ENCODE results near the gene B4GALT5. TPM values are rescaled to one million over a fixed set of nuclear protein-coding genes. Genes with fewer than 3 reads are reported as not detected.

The B4GALT5 gene
- total and polyA plus RNA-seq, 12 donors: 14.2 to 137 (median 69.1) TPM

DNA sequence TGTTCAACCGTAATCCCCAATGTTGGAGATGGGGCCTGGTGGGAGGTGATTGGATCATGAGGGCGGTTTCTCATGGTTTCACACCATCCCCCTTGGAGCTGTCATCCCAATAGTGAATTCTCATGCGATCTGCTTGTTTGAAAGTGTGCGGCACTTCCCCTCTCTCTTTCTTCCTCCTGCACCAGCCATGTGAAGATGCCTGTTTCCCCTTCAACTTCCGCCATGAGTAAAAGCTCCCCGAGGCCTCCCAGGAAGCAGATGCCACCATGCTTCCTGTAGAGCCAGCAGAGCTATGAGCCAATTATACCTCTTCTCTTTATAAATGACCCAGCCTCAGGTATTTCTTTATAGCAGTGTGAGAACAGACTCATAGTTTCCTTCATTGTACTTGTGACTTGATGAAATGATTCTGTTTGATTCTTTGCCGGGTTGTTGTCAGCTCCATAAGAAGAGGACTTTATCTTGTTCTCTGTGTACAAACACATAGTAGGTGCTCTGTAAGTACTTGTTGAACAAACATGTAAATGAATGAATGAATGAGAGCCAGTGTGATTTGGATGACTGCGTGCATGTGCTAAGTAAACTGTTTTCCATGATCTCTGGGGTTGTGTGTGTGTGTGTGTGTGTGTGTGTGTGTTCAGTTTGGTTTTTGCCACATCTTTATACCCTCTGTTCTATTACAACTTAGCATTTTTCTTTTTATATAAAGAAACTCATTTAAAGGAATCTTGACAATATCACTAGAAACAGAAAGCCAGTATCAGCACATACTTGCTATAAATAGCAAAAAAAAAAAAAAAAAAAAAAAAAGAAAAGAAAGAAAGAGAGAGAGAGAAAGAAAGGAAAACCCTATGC, 123.3 kb downstream of the B4GALT5 start:
- H3K9me3 ChIP-seq (replicated peaks in 1 of 3): no peaks in the 10 kb centered on the region
- no peak for DNase-seq
- no peak for TF ChIP-seq POLR2A (IDR thresholded peaks at IDR 0.05)
- TF ChIP-seq, protein P1, sequence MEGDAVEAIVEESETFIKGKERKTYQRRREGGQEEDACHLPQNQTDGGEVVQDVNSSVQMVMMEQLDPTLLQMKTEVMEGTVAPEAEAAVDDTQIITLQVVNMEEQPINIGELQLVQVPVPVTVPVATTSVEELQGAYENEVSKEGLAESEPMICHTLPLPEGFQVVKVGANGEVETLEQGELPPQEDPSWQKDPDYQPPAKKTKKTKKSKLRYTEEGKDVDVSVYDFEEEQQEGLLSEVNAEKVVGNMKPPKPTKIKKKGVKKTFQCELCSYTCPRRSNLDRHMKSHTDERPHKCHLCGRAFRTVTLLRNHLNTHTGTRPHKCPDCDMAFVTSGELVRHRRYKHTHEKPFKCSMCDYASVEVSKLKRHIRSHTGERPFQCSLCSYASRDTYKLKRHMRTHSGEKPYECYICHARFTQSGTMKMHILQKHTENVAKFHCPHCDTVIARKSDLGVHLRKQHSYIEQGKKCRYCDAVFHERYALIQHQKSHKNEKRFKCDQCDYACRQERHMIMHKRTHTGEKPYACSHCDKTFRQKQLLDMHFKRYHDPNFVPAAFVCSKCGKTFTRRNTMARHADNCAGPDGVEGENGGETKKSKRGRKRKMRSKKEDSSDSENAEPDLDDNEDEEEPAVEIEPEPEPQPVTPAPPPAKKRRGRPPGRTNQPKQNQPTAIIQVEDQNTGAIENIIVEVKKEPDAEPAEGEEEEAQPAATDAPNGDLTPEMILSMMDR (IDR thresholded peaks at IDR 0.05): no peak
- peaks cover 4 to 7% of the 10 kb centered on the region in 2 donors for H3K4me1 ChIP-seq (replicated peaks in 1 of 2)
- 85 to 92% (median 88%) methylated on average over 8 of the region's 8 CpGs for WGBS, 4 donors
- H3K36me3 ChIP-seq (replicated peaks in 1 of 2): no peaks in the 10 kb centered on the region
- intact Hi-C loops (cut with DNase I): no loop called here
- no peak overlapping the region for H3K4me3 ChIP-seq
- H3K27me3 ChIP-seq: no peaks in the 10 kb centered on the region
- H3K27ac ChIP-seq: peak overlapping the region in 1 of 5 donors; percentile 30

DNA sequence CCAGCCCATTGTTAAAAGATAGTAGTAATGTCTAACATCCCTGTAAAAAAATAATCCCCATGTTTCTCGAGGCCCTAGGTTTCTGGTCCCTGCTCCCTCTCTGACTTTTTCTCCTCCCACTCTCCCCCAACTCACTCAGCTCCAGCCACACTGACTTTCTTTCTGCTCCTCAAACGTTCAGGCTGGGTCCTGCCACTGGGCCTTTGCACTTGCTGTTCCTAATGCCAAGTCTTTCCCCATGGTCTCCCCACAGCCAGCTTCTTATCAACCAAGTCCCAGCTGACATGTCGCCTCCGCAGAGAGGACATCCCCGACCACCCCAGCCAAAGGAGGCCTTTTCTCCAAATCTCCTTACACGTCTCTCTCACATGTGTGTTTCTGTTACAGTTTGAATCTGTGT, 123.9 kb downstream of the B4GALT5 start:
- H3K27ac ChIP-seq: peak overlapping the region in 1 of 5 donors; percentile 30
- intact Hi-C loops (cut with DNase I): no loop called here
- DNase-seq: no peak
- no peaks in the 10 kb centered on the region for H3K9me3 ChIP-seq (replicated peaks in 1 of 3)
- peaks cover 4 to 7% of the 10 kb centered on the region in 2 donors for H3K4me1 ChIP-seq (replicated peaks in 1 of 2)
- H3K36me3 ChIP-seq (replicated peaks in 1 of 2): no peaks in the 10 kb centered on the region
- H3K27me3 ChIP-seq: no peaks in the 10 kb centered on the region
- TF ChIP-seq, protein P1 (IDR thresholded peaks at IDR 0.05): no peak
- no peak for TF ChIP-seq POLR2A (IDR thresholded peaks at IDR 0.05)
- WGBS, 4 donors: 88 to 97% (median 91%) methylated on average over 6 of the region's 6 CpGs
- H3K4me3 ChIP-seq: no peak overlapping the region

DNA sequence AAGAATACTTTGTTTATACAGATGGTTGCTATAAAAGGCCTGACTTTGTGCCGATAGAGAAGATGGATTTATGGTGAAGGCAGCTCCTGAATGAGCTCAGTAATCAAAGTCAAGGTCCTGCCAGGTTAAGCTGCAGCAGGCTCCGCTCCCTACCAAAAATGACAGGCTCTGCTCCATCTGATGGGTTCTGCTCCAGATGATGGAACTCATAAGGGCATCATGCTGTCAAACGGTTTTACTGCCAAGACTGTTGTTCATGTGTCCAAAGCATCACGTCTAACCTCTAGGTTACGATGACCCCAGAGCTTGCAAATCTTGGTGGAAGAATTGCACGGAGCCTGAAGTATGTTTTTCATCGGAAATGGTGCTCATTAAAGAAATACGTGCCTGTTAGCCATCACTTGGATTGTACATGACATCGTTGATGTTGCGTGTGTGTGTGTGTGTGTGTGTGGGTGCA, 126.5 kb downstream of the B4GALT5 start:
- no peaks in the 10 kb centered on the region for H3K36me3 ChIP-seq (replicated peaks in 1 of 2)
- TF ChIP-seq, protein P1 (IDR thresholded peaks at IDR 0.05): no peak
- TF ChIP-seq POLR2A (IDR thresholded peaks at IDR 0.05): no peak
- DNase-seq: no peak
- no peaks in the 10 kb centered on the region for H3K9me3 ChIP-seq (replicated peaks in 1 of 3)
- H3K4me1 ChIP-seq (replicated peaks in 1 of 2): peaks cover 4 to 24% of the 10 kb centered on the region in 2 donors
- H3K27ac ChIP-seq: no peak overlapping the region
- H3K27me3 ChIP-seq: no peaks in the 10 kb centered on the region
- WGBS, 4 donors: 51 to 60% (median 53%) methylated on average over 10 of the region's 10 CpGs
- no peak overlapping the region for H3K4me3 ChIP-seq
- intact Hi-C loops (cut with DNase I): no loop called here

DNA sequence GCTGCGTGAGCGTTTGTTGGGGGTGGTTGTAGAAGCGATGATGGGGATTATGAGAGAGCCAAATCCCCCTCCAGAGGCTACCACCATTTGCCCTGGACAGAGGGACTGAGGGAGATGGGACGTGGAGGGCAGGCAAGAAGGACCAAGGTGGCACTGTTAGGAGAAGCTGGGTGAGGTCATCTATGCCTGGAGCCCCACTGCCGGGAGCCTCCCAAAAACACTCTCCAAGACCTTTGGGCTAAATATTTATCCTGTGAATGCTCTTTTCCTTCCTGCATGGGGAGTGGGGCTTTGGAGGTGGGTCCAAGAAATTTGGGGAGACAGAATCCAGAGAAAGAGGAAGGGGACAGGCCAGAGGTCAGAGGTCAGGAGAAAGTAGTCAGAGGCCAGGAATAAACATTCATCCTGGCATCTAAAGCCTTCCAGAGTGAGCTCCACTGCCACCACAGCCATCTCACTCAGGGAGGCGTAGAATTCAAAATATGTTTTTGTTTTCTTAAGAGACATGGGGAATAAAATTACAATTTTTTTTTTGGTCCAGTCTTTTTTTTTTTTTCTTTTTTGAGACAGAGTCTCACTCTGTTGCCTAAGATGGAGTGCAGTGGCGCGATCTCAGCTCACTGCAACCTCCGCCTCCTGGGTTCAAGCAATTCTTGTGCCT, 128.0 kb downstream of the B4GALT5 start:
- intact Hi-C loops (cut with DNase I): no loop called here
- H3K4me1 ChIP-seq (replicated peaks in 1 of 2): peaks cover 0 to 23% of the 10 kb centered on the region in 2 donors
- no peaks in the 10 kb centered on the region for H3K27me3 ChIP-seq
- TF ChIP-seq, protein P1 (IDR thresholded peaks at IDR 0.05): no peak
- DNase-seq: no peak
- WGBS, 4 donors: 84 to 87% (median 87%) methylated on average over 9 of the region's 9 CpGs
- no peak overlapping the region for H3K27ac ChIP-seq
- H3K36me3 ChIP-seq (replicated peaks in 1 of 2): no peaks in the 10 kb centered on the region
- H3K9me3 ChIP-seq (replicated peaks in 1 of 3): no peaks in the 10 kb centered on the region
- H3K4me3 ChIP-seq: no peak overlapping the region
